HL-60/S4 (cell line): ENCODE measurements around the gene CHST3.
"Not testable (repeated sequence)": the region's sequence is repeated elsewhere in the genome, so short reads cannot be mapped to it uniquely, and the experiment has no call there.

ENCODE experiments used
- in situ Hi-C: fragments of 300-500 bp; cut with MboI; formaldehyde crosslinking; loops from 2 replicates; pipeline ENCODE4 v1.14.3; 2022; ENCODE audit warnings: low sequenced_read_pairs

The CHST3 gene

DNA sequence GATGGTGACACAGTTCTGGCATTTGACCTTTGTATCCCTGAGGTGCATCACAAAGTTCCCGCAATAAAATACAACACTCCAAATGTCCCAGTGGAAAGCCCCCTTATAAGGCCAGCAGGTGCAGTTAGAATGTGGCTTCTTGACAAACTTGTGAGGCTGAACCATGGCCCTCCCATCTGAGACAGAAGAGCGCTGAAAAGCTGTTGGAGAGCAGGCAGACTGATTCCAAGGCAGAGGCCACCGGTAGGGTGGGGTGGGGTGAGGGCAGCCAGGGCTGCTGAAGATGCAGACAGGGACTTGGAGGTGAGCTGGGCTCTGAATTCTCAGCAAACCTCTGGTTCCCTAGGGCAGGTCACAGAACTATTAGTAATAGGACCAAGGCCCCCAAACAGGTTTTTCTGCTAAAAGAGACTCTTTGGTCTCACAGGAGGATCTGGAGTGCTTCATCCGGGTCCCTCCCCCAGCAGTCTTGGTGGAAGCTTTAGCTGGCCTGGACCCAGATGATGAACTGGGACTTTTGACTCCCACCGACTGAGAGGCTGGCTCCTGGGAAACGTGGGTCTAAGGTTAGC, 15.6 kb upstream of the CHST3 start:
- in situ Hi-C loops, result no loop called here

DNA sequence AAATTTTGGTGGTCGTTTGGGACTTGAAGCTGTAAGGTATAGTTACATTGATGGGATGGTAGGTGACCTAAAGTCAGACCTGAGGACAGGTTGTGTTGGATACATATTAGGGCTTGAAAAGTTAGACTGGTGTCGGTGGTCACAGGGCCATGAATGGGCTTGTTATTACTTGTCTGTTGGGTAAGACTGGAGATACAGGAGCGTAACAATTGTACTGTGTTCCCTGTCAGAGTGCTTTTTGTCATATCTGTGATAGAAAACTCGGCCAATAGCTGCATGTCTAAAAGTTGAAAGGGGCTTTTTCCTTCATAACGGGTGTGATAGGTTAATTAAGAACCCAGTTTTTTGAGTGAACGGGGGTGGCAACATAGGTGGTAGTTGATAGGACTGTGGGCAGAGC, 13.5 kb upstream of the CHST3 start:
- in situ Hi-C loops, result no loop called here

DNA sequence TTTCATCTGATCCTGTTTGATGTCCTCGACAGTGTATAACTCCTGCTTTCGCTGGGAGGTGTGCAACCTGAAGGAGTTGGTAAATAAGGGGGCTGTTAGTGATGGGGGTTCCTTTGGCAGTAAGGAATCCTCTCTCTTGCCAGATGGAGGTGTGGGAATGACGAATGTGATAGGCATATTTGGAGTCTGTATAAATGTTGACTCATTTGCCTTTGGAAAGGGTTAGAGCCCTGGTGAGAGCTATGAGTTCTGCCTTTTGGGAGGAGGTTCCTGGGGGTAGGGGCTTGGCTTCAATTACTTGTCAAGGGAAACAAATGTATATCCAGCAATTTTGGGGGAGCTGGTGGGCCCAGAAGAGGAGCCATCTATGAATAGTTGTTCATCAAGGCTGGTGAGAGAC, 11.4 kb upstream of the CHST3 start:
- in situ Hi-C loops, result no loop called here

DNA sequence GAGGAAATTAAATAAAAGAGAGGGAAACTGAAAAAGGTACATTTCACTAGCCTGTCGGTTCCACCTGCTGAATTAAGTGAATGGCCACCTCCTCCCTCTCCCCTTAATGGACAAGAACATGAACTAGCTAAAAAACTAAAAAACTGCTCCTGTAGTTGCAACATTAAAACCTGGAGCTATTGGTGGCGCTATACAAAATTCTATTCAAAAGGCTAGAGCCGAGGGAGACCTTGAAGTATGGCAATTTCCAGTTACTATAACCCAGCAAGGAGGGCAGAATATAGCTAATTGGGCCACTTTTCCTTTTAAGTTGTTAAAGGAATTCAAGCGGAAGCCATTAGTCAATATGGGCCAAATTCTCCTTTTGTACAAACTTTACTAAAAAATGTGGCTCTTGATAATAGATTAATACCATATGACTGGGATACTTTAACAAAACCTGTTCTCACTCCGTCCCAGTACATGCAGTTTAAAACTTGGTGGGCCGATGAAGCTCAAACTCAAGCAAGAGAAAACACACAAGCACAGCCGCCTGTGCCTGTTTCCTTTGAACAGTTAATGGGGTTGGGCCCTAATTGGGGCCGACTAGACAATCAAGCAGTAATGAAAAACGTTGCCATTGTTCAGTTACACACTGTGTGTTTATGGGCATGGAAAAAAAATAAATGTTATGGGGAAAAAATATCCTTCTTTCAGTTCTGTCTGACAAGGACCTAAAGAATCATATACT, 6.5 kb upstream of the CHST3 start:
- in situ Hi-C loops, result no loop called here

DNA sequence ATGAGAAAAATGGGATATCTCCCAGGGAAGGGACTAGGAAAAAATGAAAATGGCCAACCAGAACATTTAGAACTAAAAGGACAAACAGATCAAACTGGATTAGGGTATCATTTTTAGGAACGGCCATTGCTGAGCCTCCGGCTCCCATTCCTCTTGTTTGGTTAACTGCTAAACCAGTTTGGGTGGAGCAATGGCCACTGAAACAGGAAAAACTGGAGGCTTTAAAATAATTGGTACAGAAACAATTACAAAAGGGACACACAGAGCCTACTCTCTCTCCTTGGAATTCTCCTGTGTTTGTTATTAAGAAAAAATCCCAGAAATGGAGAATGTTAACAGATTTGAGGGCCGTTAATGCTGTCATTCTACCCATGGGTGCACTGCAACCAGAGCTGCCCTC, 4.7 kb upstream of the CHST3 start:
- in situ Hi-C loops, result no loop called here

DNA sequence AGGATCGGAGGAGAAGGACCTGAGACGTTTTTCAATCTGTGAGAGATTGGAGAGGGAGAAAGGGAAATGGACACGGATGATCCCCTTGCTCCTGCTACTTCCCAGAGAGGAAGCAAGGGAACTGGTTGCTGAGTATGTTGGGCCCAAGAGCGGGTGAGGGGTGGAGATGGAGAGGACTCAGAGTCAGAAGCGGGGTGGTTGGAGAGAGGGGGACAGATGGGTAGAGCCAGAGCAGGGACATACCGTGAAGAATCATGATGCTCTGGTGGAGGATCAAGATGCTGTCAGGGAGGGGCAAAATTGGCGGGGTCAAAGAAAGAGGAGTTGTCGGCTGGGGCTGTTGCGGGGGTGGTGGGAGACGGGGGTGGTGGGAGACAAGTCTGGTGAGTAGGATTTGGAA, 2.4 kb upstream of the CHST3 start:
- in situ Hi-C loops, result no loop called here

DNA sequence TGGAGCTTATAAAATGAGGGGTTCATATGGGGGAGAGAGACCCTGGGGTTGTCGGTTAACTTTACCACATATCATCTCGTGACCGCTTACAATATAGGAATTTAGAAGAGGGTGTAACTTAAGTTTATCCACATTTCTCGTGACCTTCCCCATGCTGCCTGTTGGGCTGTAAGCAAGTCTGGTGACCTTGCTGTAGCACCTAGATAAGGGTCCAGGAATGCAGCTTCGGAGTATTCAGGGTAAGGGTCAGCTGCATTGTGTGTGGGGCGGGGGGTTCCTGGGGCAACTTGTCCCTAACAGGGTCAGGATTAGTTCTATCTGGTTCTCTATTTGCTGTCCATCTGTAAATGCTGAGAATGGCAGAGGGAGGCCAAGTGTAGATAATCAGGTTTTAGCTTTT, 1.3 kb upstream of the CHST3 start:
- in situ Hi-C loops, result no loop called here

DNA sequence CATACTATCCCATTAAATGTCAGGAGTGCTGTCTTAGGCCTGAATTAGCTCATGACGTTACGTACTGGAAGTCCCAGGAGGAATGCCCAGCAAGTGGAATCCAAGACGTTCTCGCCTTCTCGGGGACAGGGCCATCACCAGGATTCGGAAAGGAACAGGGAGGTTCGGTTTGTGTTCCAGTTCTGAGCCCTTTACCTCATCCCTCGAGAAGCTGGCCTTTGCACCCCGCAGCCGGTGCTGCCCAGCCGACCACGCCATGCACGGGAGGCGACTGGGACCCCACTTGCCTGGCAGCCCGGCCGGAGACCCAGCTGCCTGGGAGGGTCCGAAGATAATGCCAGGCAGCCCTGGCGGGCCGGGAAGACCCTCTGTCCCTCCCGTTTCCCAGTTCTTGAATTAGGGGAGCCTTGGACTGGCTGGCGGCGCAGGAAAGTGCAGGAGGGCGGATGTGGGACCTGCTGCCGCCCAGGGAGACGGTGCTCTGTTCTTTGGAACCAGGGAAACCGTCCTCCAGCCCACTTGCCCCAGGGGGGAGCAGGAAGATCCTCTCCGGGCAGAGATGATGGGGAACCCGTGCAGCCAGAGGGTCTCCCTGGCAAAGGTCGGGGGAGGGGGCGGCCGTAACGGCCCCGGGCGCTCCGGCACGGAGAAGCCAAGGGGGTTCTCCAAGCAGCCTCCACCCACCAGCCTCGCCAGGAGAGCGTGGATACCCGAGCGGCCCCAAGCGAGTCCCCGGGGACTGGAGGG, 671 bp upstream of the CHST3 start:
- in situ Hi-C loops, result no loop called here

DNA sequence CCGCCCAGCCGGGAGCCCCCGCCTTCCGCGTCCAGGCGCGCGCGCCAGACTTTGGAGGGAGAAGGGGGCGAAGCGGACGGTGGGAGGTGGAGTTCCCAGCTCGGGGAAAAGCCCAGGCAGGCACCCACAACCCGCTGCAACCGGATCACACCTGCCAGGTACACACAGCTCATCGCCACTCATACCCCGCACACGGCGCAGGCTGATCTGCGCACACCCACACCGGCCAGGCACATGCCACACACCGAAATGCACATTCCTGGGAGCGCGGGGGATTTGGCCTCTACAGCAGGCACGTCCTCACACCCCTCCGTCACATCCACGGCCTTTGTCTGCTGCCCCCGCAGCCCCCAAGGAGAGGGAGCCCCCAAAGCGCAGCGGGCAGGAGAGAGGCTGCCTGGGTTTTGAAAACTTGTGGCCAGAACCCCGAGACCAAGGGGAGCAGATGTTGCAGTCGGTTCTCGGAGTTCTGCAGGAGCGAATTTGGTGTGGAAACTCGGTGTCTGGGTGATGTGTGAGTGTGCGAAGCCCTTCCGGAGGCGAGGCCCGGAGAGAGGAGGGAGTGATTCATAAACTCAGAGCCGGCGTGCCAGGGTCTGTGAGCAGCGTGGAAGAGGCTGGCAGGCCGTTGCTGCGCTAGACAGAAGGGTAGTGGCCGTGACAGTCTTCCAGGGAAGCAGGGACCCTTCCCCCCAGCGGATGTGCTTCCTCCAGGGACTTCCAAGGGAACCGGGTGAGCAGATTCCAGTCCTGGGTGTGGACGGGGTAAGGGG, 734 bp downstream of the CHST3 start:
- in situ Hi-C loops, result no loop called here

DNA sequence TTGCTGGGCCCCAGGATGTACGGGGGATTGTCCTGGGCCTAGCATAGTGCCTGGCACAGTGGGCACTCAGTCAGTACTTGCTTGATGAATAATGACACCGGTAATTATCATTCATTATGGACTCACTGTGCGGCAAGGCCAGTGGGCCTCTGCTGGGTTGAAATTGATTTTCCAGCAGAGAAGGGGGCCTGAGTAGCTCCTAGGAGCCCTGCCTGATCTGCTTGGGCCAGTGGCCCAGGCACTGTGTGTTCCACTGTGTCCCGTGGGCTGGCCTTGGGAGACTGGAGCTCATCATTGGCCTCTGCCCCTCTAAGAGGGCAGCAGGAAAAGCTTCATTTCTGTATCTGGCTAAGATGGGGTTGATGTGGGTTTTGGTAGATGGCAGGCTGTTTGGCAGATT, 1.4 kb downstream of the CHST3 start:
- in situ Hi-C loops, result no loop called here

DNA sequence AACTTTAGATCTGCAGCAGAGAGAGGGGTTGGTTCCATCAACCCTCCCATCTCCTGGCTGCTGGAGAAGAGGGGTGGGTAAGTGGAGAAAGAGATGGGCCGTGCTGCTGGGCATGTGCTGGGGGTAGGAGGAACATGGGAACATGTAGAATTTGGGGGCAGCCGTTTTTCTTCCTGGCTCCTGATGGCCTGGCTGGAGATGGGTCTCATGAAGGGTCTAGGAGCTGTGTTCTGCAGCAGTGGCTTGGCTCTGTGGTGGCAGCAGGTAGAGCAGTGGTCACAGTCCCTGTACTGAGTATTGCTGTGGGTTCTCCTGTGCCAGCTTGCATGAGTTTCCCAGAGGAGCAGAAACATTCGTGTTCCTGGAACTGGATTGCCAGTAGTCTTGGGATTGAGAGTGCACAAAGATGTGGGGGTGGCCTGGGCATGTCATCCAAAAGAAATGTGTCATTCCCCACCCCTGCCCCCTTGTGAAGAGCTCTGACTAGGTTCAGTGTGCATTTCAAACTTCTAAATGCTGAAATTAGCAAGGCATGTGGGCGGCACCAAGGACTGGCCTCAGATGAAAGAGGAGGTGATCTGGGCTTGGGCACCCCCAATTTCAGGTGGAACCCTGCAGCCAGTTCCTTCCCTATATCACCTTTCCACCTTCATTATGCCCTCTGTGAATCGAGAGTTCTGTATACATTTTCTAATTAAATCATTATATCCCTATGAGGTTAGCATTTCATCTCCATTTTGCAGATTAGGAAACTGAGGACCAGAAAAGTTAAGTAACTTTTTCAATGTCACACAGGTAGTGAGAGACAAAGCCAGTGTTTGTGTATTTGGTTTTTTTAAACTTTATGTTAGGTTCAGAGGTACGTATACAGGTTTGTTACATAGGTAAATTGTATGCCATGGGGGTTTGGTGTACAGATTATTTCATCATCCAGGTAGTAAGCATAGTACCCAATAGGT, 2.1 kb downstream of the CHST3 start:
- in situ Hi-C loops, result no loop called here

DNA sequence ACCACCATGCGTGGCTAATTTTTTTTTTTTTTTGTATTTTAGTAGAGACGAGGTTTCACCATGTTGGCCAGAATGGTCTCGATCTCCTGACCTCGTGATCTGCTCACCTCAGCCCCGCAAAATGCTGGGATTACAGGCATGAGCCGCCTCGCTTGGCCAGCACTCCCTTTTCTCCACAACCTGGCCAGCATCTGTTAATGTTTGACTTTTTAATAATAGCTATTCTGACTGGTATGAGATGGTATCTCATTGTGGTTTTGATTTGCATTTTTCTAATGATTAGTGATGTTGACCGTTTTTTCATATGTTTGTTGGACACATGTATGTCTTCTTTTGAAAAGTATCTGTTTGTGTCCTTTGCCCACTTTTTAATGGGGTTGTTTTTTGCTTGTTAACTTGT, 3.8 kb downstream of the CHST3 start:
- in situ Hi-C loops, result not testable (repeated sequence)

DNA sequence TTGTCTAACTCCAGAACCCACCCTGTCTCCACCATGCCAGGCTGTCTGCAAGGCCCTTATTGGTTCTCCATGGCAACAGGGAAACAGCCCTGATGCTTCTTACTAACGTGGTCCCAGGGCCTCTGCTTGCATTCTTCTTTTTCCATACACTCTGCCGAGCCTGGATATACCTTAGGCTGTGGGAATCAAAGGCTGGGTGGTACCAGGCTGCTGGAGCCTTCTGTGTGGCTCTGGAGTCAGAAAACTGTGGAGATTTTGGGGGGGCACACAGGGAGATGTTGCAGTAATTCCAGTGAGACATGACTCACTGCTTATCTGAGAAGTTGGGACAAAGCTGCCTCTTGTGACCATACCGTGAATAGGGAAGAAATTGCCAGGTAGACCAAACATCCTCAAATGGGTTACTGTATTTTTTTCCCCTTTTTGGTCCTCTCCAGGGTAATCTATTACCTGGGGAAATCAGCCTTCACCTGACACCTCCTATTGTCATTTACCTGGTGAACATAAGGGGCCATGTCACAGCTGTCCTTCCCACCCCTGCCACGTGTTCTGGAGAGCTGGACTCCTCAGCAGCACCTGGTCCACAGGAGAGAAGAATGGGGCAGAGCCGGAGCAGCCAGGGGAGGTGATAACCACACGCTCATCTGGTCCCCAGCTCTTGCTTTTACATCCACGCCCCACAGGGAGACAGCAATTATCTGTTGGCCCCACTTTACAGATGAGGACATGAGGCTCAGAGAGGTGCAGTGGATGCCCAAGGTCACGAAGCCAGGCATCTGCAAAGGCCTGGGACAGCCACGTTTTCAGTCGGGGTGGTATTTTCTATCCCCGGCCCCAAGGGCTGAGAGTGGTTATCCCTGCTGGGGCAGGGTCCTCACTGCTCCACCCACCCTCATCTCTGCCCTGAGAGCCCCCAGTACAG, 4.6 kb downstream of the CHST3 start:
- in situ Hi-C loops, result no loop called here

DNA sequence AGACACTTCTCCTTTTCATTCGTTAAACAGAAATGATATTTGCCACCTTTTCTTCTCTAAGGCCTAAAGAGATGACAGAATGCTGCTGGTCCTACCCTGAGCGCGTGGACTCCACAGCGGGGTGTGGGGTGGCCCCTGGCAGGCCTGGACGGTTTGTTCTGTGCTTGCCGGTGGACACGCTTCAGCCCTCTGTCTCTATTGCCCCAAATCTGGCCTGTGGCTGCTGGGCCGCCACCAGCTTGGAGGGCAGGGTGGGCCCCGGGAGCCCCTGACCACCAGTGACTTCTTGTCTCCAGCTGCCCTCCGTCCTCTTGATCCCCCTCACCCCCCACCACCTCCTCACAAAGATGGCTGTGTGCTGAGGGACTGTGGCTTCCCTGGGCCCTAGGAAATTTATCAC, 5.7 kb downstream of the CHST3 start:
- in situ Hi-C loops, result no loop called here

DNA sequence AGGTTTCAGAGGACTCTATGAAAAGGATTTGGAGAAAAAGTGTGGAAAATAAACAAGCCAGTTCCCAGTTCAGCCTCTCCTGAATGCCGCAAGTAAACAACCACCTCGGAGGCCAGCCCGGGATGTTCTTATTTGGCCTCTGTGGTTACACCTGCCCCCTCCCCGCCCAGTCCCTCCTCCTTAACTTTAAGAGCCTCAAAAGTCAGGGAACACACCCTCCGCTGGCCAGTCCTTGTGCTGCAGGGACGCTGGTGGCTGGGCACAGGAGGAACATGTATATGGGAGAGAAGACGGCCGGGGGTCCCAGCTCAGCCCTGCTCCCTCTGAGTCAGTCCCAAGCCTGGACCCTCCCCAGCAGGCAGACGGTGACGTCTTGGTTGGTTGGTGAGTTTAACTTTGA, 6.1 kb downstream of the CHST3 start:
- in situ Hi-C loops, result no loop called here

DNA sequence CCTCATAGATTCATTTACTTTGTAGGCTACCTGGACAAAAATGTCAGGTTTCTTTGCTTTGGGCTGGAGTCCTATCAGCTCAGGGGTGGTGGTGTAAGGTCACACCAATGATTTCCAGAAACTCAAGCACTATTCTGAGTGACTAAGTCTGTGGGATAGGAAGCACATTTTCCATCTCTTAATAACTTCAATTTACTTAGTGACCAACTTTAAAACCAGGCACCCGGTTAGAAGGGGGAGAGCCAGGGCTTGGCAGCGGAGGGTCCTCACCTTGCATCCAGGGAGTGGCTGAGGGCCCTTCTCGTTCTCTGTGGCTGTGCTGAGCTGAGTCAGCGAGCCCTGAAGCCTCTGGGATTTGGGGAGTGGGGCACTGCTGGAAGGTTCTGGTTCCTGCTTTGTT, 6.7 kb downstream of the CHST3 start:
- in situ Hi-C loops, result no loop called here

DNA sequence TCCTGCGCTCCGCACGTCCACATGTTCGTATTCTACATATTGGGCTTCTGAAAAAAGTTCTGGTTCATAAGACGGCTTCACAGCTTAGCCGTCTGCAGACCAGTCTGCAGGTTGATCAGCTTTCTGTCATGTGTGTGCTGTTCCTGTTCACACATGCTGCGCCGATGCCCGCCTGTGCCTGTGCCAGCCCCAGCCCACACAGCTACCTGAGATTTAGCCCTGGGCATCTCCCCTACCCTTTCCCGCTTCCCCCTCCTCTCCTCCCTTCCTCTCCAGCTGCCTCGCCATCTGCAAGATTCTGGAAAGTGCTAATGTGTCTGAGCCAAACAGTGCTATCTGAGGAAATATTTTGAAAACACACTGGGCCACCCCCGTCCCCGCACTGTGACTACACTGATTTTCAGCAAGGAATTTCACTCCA, 7.1 kb downstream of the CHST3 start:
- in situ Hi-C loops, result no loop called here

DNA sequence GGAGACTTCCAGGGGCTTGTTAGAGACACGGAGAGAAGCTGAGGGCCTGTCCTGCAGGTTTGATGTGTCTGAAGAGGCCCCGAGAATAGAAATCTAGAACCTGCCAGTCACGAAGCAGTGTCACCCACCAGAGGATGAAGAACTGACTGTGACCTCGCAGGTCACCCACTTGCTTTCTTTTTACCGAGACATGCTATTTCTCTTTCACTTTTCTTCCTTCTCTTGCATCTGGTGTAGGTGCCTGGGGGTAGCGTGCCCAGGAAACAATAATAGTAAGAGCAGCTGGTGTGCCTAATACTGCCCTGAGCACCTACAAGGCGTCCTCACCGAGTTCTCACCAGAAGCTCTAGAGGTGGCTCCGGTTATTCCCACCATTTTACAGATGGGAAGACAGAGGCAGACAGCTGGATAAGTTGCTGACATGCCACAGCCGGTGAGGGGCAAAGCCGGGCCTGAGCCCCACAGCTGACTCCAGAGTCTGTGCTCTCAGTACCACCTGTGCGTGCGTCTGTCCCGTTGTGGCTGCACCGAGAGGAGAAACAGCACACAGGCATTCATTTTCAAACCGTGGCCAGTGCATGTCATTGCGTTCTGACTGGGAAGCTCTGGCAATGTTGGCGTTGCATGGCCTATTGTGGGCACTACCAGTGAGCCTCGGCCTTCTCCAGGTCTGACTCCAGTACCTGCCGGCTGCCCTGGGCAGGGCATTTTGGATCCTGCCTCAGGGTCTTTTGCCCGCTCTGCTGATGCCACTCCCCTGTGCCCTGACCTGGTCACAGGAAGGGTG, 7.8 kb downstream of the CHST3 start:
- in situ Hi-C loops, result no loop called here
